ENCODE measurements around the gene GSTA4.
"Not testable (repeated sequence)": the region's sequence is repeated elsewhere in the genome, so short reads cannot be mapped to it uniquely, and the experiment has no call there.

Gene GSTA4

GRCh38 chr6:53014063-53014462, 19.0 kb upstream of the GSTA4 start:
- no peak for DNase-seq (ENCODE audit: low spot score)

- DNase-seq (ENCODE audit: low spot score), result no peak
These were observed 16.9 kb upstream of the GSTA4 start for GRCh38 chr6:53011979-53012378.

GRCh38 chr6:53010504-53010903, 15.4 kb upstream of the GSTA4 start:
- no peak for DNase-seq (ENCODE audit: low spot score)

- no peak for DNase-seq (ENCODE audit: low spot score)
These were observed 14.4 kb upstream of the GSTA4 start for GRCh38 chr6:53009511-53009910.

- DNase-seq (ENCODE audit: low spot score), result no peak
These were observed 14.0 kb upstream of the GSTA4 start for GRCh38 chr6:53009056-53009455.

- not testable (repeated sequence) for DNase-seq (ENCODE audit: low spot score)
These were observed 13.2 kb upstream of the GSTA4 start for GRCh38 chr6:53008192-53008687.

GRCh38 chr6:53005663-53006250, 10.7 kb upstream of the GSTA4 start:
- no peak for DNase-seq (ENCODE audit: low spot score)

GRCh38 chr6:52999456-52999855, 4.4 kb upstream of the GSTA4 start:
- DNase-seq (ENCODE audit: low spot score), result no peak

GRCh38 chr6:52998603-52999002, 3.5 kb upstream of the GSTA4 start:
- no peak for DNase-seq (ENCODE audit: low spot score)

GRCh38 chr6:52995913-52996645, 995 bp upstream of the GSTA4 start:
- DNase-seq (ENCODE audit: low spot score), result peak; percentile 62

GRCh38 chr6:52994839-52995088, 320 bp downstream of the GSTA4 start:
- DNase-seq (ENCODE audit: low spot score), result no peak

- DNase-seq (ENCODE audit: low spot score), result peak; percentile 57
These were observed 849 bp downstream of the GSTA4 start for GRCh38 chr6:52994031-52994838.

GRCh38 chr6:52992980-52993920, 1.8 kb downstream of the GSTA4 start:
- DNase-seq (ENCODE audit: low spot score), result no peak

GRCh38 chr6:52990342-52990741, 4.7 kb downstream of the GSTA4 start:
- DNase-seq (ENCODE audit: low spot score), result no peak

GRCh38 chr6:52985228-52985627, 9.9 kb downstream of the GSTA4 start:
- no peak for DNase-seq (ENCODE audit: low spot score)

- no peak for DNase-seq (ENCODE audit: low spot score)
These were observed 10.8 kb downstream of the GSTA4 start for GRCh38 chr6:52984247-52984646.

- no peak for DNase-seq (ENCODE audit: low spot score)
These were observed 11.8 kb downstream of the GSTA4 start for GRCh38 chr6:52983159-52983848.

- no peak for DNase-seq (ENCODE audit: low spot score)
These were observed 12.4 kb downstream of the GSTA4 start for GRCh38 chr6:52982680-52983079.

GRCh38 chr6:52981222-52981900, 13.7 kb downstream of the GSTA4 start:
- no peak for DNase-seq (ENCODE audit: low spot score)

GRCh38 chr6:52976591-52977035, 18.5 kb downstream of the GSTA4 start:
- DNase-seq (ENCODE audit: low spot score), result no peak

GRCh38 chr6:52976149-52976548, 18.9 kb downstream of the GSTA4 start:
- no peak for DNase-seq (ENCODE audit: low spot score)
